Thyroid gland (tissue), 4 donors: Measurements from ENCODE around the gene ENAH. TPM values are rescaled to one million over a fixed set of nuclear protein-coding genes. Genes with fewer than 3 reads are reported as not detected.

Experiments used
- DNase-seq, 2 donors: peaks; one replicate each; pipeline ENCODE4 v3.0.0-alpha.2; 2019
- H3K27ac ChIP-seq, 3 donors: fragments of 200-600 bp; sonication (generic); 1 replicate in 2 of 3; 2 replicates in 1 of 3; pipeline ENCODE4 v1.5.1; 2016 to 2019; ENCODE audit warnings: mild to moderate bottlenecking in 1 of 3, moderate library complexity in 1 of 3
- H3K27me3 ChIP-seq: fragments of 200-600 bp; sonication (generic); one replicate; pipeline ENCODE4 v1.5.1; 2019
- H3K36me3 ChIP-seq, 2 donors: fragments of 200-600 bp; sonication (generic); one replicate each; pipeline ENCODE4 v1.5.1; 2016 to 2019
- H3K4me1 ChIP-seq, 2 donors: fragments of 200-600 bp; sonication (generic); one replicate each; pipeline ENCODE4 v1.5.1; 2017 to 2019
- H3K4me3 ChIP-seq, 3 donors: fragments of 200-600 bp; sonication (generic); replicated peaks in 1 of 3; 1 replicate in 2 of 3; 2 replicates in 1 of 3; pipeline ENCODE4 v1.5.1; 2016; ENCODE audit warnings: mild to moderate bottlenecking in 1 of 3
- H3K9me3 ChIP-seq: fragments of 200-600 bp; sonication (generic); one replicate; pipeline ENCODE4 v1.5.1; 2017
- POLR2A ChIP-seq, 2 donors: fragments of 450-650 bp; IDR thresholded peaks; one replicate each; pipeline ENCODE4 v1.6.1; 2017; ENCODE audit warnings: antibody characterized with exemption in 2 of 2, mild to moderate bottlenecking in 2 of 2, moderate library complexity in 1 of 2
- WGBS, 2 donors: methylation state at CpG; one replicate each; pipeline ENCODE4 v1.1.5; 2017; 5-methylcytosine and 5-hydroxymethylcytosine counted together
- intact Hi-C: fragments of 100-400 bp; cut with DNase I; formaldehyde crosslinking; loops from one replicate; pipeline ENCODE4 v1.15.1; 2023
- total RNA-seq, 4 donors: library from RNA; depleted of rRNA; stranded (reverse); fragments of >200 nt; gene quantifications; one replicate each; pipeline ENCODE4 v1.2.3, GENCODE V29; 2016
- TF ChIP-seq, protein P1 (sequence below), 6 experiments: fragments of 200-600 bp in 3 of 6; fragments of 450-650 bp in 3 of 6; sonication (generic) in 3 of 6; IDR thresholded peaks; one replicate each; pipeline ENCODE4 v1.5.1; 2016 to 2019; ENCODE audit warnings: antibody characterized with exemption in 6 of 6, mild to moderate bottlenecking in 2 of 6, inconsistent platforms in 1 of 6, moderate library complexity in 1 of 6

Gene ENAH
- total RNA-seq, 4 donors from 2014 or later, result 24.5 to 31.4 (median 28.5) TPM

DNA sequence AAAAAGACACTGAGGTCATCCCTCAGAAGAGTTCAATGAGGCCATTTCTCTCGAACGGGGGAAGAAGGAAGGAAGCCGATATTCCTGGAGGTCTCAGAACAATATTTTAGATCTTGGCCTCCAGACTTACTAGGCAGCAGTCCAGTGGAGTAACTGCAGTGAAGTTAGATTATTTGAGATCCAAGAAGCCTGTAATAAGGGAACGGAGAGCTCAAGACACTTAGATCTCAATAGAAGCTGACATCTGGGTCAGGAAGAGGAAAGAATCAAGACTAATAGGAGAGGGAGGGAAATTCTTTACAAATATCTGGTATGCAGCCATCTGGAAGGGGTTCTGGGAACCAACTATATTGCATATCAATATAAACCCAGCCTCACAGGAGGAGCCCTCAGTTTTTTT is 13.6 kb upstream of the ENAH start:
- H3K4me1 ChIP-seq, result no peaks in the 10 kb centered on the region
- H3K27me3 ChIP-seq, result no peaks in the 10 kb centered on the region
- intact Hi-C loops, result no loop called here
- 63 to 65% methylated on average over 4 of the region's 4 CpGs for WGBS, 2 donors
- H3K36me3 ChIP-seq, result no peaks in the 10 kb centered on the region
- TF ChIP-seq, protein P1, sequence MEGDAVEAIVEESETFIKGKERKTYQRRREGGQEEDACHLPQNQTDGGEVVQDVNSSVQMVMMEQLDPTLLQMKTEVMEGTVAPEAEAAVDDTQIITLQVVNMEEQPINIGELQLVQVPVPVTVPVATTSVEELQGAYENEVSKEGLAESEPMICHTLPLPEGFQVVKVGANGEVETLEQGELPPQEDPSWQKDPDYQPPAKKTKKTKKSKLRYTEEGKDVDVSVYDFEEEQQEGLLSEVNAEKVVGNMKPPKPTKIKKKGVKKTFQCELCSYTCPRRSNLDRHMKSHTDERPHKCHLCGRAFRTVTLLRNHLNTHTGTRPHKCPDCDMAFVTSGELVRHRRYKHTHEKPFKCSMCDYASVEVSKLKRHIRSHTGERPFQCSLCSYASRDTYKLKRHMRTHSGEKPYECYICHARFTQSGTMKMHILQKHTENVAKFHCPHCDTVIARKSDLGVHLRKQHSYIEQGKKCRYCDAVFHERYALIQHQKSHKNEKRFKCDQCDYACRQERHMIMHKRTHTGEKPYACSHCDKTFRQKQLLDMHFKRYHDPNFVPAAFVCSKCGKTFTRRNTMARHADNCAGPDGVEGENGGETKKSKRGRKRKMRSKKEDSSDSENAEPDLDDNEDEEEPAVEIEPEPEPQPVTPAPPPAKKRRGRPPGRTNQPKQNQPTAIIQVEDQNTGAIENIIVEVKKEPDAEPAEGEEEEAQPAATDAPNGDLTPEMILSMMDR (IDR thresholded peaks at IDR 0.05), result no peak
- TF ChIP-seq POLR2A (IDR thresholded peaks at IDR 0.05), result no peak
- H3K4me3 ChIP-seq, result no peak overlapping the region
- H3K27ac ChIP-seq, result no peak overlapping the region
- H3K9me3 ChIP-seq, result no peaks in the 10 kb centered on the region
- DNase-seq, result no peak

DNA sequence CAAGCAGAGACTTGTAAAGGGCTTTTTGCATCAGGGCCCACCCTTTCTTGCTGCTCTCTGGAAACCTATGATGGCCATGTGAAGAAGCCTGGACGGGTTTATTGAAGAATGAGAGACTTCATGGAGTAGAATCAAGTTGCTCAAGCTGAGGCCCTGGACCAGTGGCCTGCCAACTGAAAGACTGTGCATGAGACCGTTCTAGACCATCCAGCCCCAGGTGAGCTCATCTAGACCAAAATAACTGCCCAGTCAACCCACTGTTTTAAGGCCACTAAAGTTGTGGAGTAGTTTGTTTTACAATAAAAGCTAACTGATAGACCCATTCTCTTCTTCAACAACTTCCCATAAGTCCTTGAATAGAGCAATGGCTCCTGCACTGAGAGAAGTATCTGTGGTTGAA is 11.8 kb upstream of the ENAH start:
- Histone ChIP-seq H3K4me3 (no peak overlapping the region), H3K4me1 (no peaks in the 10 kb centered on the region), H3K27ac (no peak overlapping the region), H3K27me3 (no peaks in the 10 kb centered on the region), H3K9me3 (no peaks in the 10 kb centered on the region), H3K36me3 (no peaks in the 10 kb centered on the region)
- TF ChIP-seq, protein P1 (IDR thresholded peaks at IDR 0.05), result no peak
- no peak for TF ChIP-seq POLR2A (IDR thresholded peaks at IDR 0.05)
- 87 to 93% methylated on average over 2 of the region's 2 CpGs for WGBS, 2 donors
- DNase-seq, result no peak
- intact Hi-C loops, result no loop called here

DNA sequence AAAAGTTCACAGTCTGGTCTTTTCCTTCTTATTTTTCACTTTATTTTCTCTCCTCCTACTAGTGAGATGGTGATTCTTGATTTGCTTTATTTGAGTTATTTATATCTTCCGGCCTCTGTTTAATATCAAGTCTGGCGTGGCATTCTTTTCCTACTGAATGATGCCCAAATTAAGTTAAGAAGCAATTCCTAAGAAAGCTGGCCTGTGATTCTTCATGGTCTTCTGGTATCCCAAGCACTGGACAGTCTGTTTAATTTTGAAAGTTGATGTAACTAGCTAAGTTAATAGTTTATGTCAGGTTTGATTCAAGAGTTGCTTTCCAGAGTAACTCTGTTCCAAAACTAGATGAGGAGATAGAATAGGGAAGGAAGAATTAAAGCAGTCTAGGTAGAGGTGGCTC is 9.2 kb upstream of the ENAH start:
- no peak for DNase-seq
- H3K27me3 ChIP-seq, result no peaks in the 10 kb centered on the region
- TF ChIP-seq, protein P1 (IDR thresholded peaks at IDR 0.05), result no peak
- no peak for TF ChIP-seq POLR2A (IDR thresholded peaks at IDR 0.05)
- no peak overlapping the region for H3K27ac ChIP-seq
- H3K36me3 ChIP-seq, result no peaks in the 10 kb centered on the region
- no peaks in the 10 kb centered on the region for H3K9me3 ChIP-seq
- WGBS, 2 donors, result 91 to 93% methylated on average over 2 of the region's 2 CpGs
- intact Hi-C loops, result no loop called here
- no peak overlapping the region for H3K4me3 ChIP-seq
- H3K4me1 ChIP-seq, result no peaks in the 10 kb centered on the region

DNA sequence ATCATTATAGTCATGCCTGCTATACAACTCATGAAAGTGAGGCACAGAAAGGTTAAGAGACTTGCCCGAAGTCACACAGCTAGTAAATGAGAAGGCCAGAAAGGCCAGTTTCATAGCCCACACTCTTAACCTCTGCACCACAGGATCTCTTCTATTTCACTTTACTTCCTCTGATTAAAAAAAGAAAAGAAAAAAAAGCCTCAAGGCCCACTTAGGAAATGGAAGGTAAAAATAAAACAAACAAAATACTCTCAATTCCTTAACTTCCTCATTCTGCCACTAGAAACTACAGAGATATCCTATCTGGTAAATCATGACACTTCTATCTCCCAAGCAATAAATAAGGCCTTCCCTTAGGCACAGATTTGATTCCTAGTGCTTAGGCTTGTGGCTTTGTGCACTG is 7.6 kb upstream of the ENAH start:
- TF ChIP-seq POLR2A (IDR thresholded peaks at IDR 0.05), result no peak
- TF ChIP-seq, protein P1 (IDR thresholded peaks at IDR 0.05), result no peak
- Histone ChIP-seq H3K27ac (no peak overlapping the region), H3K27me3 (no peaks in the 10 kb centered on the region), H3K9me3 (no peaks in the 10 kb centered on the region), H3K4me1 (no peaks in the 10 kb centered on the region), H3K4me3 (no peak overlapping the region), H3K36me3 (no peaks in the 10 kb centered on the region)
- WGBS, 2 donors, result 78 to 82% methylated on average over 1 of the region's 1 CpG
- no peak for DNase-seq
- intact Hi-C loops, result no loop called here

DNA sequence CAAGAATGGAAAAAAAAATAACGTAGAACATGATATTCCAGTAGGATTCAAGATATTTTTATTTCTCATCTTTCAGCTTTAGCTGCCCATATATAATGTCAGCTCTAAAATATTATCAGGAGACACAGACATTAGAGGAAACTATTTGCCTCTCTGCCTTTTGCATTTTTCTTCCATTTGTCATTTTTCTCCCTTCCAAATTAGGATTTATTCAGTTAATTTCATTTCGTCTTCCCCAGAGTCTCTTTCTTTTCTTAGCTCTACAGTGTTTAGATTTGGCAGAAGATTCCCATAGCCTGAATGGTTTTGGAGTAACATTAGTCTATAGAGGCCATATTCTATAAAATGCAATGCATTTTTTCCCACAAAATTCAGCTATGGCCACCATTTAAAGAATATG is 5.1 kb upstream of the ENAH start:
- H3K36me3 ChIP-seq, result no peaks in the 10 kb centered on the region
- H3K9me3 ChIP-seq, result no peaks in the 10 kb centered on the region
- H3K27ac ChIP-seq, result peak overlapping the region in 1 of 3 donors; percentile 10
- no peaks in the 10 kb centered on the region for H3K27me3 ChIP-seq
- TF ChIP-seq, protein P1 (IDR thresholded peaks at IDR 0.05), result no peak
- no peak for TF ChIP-seq POLR2A (IDR thresholded peaks at IDR 0.05)
- no peak overlapping the region for H3K4me3 ChIP-seq
- intact Hi-C loops, result loop anchor here (10.0 kb wide), 1 partner anchor 117 kb away; the partner anchor contains the start of gene SRP9
- DNase-seq, result no peak
- H3K4me1 ChIP-seq, result no peaks in the 10 kb centered on the region
- 75 to 80% methylated on average over 2 of the region's 2 CpGs for WGBS, 2 donors
